IMR-90 (cell line): ENCODE data around the gene AKAP1. TPM values are rescaled to one million over a fixed set of nuclear protein-coding genes. Genes with fewer than 3 reads are reported as not detected.

Experiments
- ATAC-seq: fragments of 200-7000 bp; cut with Tn5 transposase; 2 replicates; pipeline ENCODE4 v1.9.1; 2020; ENCODE audit warnings: low read depth, mild to moderate bottlenecking, moderate library complexity
- BruUV-seq: library from RNA; stranded (reverse); fragments of 400-500 nt; replicated peaks from 2 replicates; lab custom pipeline; 2021; lab: Mats Ljungman, UMichigan
- CTCF ChIA-PET: fragments of 300-600 bp; formaldehyde crosslinking; extraction: SDS; loops from one replicate; lab custom pipeline; 2021; ENCODE audit warnings: antibody characterized with exemption; lab: Yijun Ruan, JAX
- POLR2A ChIA-PET: fragments of 300-600 bp; sonication (Branson Sonifier 250); formaldehyde crosslinking; loops from one replicate; lab custom pipeline; 2022; ENCODE audit warnings: antibody characterized with exemption; ENCODE audit not compliant: unreplicated experiment; lab: Charles Lee
- DNase-seq: peaks from one replicate; pipeline ENCODE4 v3.0.0; 2013
- H2AFZ ChIP-seq: replicated peaks from 2 replicates; pipeline ENCODE3; 2013; ENCODE audit warnings: low read length, mild to moderate bottlenecking; ENCODE audit not compliant: poor library complexity
- H2AK5ac ChIP-seq: 2 replicates; pipeline ENCODE4 v1.6.1; 2013; ENCODE audit warnings: low read depth, low read length, inconsistent platforms
- H2AK9ac ChIP-seq: replicated peaks from 2 replicates; pipeline ENCODE3; 2013; ENCODE audit warnings: mild to moderate bottlenecking, low read depth, low read length, moderate library complexity; ENCODE audit not compliant: poor library complexity
- H2BK120ac ChIP-seq: 2 replicates; pipeline ENCODE4 v1.6.1; 2013; ENCODE audit warnings: low read depth, low read length, inconsistent platforms
- H2BK15ac ChIP-seq: 3 replicates; pipeline ENCODE4 v1.6.1; 2013; ENCODE audit warnings: low read depth, low read length, inconsistent platforms
- H2BK20ac ChIP-seq: 2 replicates; pipeline ENCODE4 v1.6.1; 2013; ENCODE audit warnings: low read depth, mild to moderate bottlenecking, inconsistent platforms, low read length, moderate library complexity
- H2BK5ac ChIP-seq: 2 replicates; pipeline ENCODE4 v1.6.1; 2013; ENCODE audit warnings: mild to moderate bottlenecking, low read depth, low read length, inconsistent platforms; ENCODE audit not compliant: poor library complexity, severe bottlenecking
- H3K14ac ChIP-seq: replicated peaks from 2 replicates; pipeline ENCODE4 v1.6.1; 2013; ENCODE audit warnings: low read depth, low read length, inconsistent platforms
- H3K18ac ChIP-seq: 2 replicates; pipeline ENCODE4 v1.6.1; 2013; ENCODE audit warnings: low read depth, low read length, control low read depth
- H3K23ac ChIP-seq: 2 replicates; pipeline ENCODE4 v1.6.1; 2013; ENCODE audit warnings: low read depth, low read length, inconsistent platforms
- H3K27ac ChIP-seq: 2 replicates; pipeline ENCODE4 v1.5.1; 2013; ENCODE audit warnings: mild to moderate bottlenecking, control low read depth, low read length; ENCODE audit not compliant: insufficient read depth
- H3K27me3 ChIP-seq: 2 replicates; pipeline ENCODE4 v1.6.1; 2013; ENCODE audit warnings: low read length; ENCODE audit not compliant: control insufficient read depth, insufficient read depth
- H3K36me3 ChIP-seq: 2 replicates; pipeline ENCODE4 v1.6.1; 2013; ENCODE audit warnings: low read length, mixed read lengths; ENCODE audit not compliant: control insufficient read depth, insufficient read depth
- H3K4ac ChIP-seq: 2 replicates; pipeline ENCODE4 v1.6.1; 2013; ENCODE audit warnings: low read depth, low read length, inconsistent platforms
- H3K4me1 ChIP-seq: 2 replicates; pipeline ENCODE4 v1.6.1; 2013; ENCODE audit warnings: low read length, mixed read lengths; ENCODE audit not compliant: control insufficient read depth, insufficient read depth
- H3K4me2 ChIP-seq: 2 replicates; pipeline ENCODE4 v1.6.1; 2013; ENCODE audit warnings: low read depth, mild to moderate bottlenecking, control low read depth, low read length, moderate library complexity
- H3K4me3 ChIP-seq: 2 replicates; pipeline ENCODE4 v1.5.1; 2013; ENCODE audit warnings: low read depth, mild to moderate bottlenecking, control low read depth, low read length, moderate library complexity; ENCODE audit not compliant: insufficient read depth
- H3K56ac ChIP-seq: 2 replicates; pipeline ENCODE4 v1.6.1; 2013; ENCODE audit warnings: low read length, inconsistent platforms; ENCODE audit not compliant: insufficient read depth; ENCODE audit errors: extremely low read depth
- H3K79me1 ChIP-seq, 2 experiments: 2 replicates each; pipeline ENCODE4 v1.6.1; 2013; ENCODE audit warnings: low read length in 2 of 2, inconsistent platforms in 1 of 2, low read depth in 1 of 2
- H3K9ac ChIP-seq: 2 replicates; pipeline ENCODE4 v1.6.1; 2013; ENCODE audit warnings: low read depth, low read length, control low read depth
- H3K9me1 ChIP-seq: 2 replicates; pipeline ENCODE4 v1.6.1; 2013; ENCODE audit warnings: low read length, inconsistent platforms; ENCODE audit not compliant: insufficient read depth
- H3K9me3 ChIP-seq: 2 replicates; pipeline ENCODE4 v1.6.1; 2013; ENCODE audit warnings: low read length; ENCODE audit not compliant: control insufficient read depth, insufficient read depth
- H4K20me1 ChIP-seq: 2 replicates; pipeline ENCODE4 v1.6.1; 2013; ENCODE audit warnings: low read length, inconsistent platforms; ENCODE audit not compliant: insufficient read depth
- H4K5ac ChIP-seq: 2 replicates; pipeline ENCODE4 v1.6.1; 2013; ENCODE audit warnings: mild to moderate bottlenecking, low read depth, low read length, control low read depth
- H4K8ac ChIP-seq, 2 experiments: 2 replicates each; pipeline ENCODE4 v1.6.1; 2013; ENCODE audit warnings: low read depth in 2 of 2, low read length in 2 of 2, control low read depth in 1 of 2, inconsistent platforms in 1 of 2
- H4K91ac ChIP-seq: 2 replicates; pipeline ENCODE4 v1.6.1; 2013; ENCODE audit warnings: low read depth, low read length, inconsistent platforms; ENCODE audit not compliant: insufficient read depth
- BHLHE40 ChIP-seq: fragments of 150-350 bp; IDR thresholded peaks from 2 replicates; pipeline ENCODE4 v1.6.1; 2016; ENCODE audit warnings: mild to moderate bottlenecking, low read depth, low read length
- CHD1 ChIP-seq: IDR thresholded peaks from 2 replicates; pipeline ENCODE4 v1.6.1; 2012; ENCODE audit warnings: low read depth, low read length, improper control_type of control experiment
- MAZ ChIP-seq: IDR thresholded peaks from 2 replicates; pipeline ENCODE4 v1.6.1; 2012; ENCODE audit warnings: low read depth, mild to moderate bottlenecking, low read length, improper control_type of control experiment, moderate library complexity, borderline replicate concordance
- MXI1 ChIP-seq: IDR thresholded peaks from 2 replicates; pipeline ENCODE4 v1.6.1; 2012; ENCODE audit warnings: low read depth, mild to moderate bottlenecking, low read length, moderate library complexity, borderline replicate concordance
- NFE2L2 ChIP-seq: fragments of 150-350 bp; IDR thresholded peaks from 2 replicates; pipeline ENCODE4 v1.6.1; 2016; ENCODE audit warnings: low read depth, mild to moderate bottlenecking, low read length
- POLR2A ChIP-seq: IDR thresholded peaks from 2 replicates; pipeline ENCODE4 v1.6.1; 2012; ENCODE audit warnings: mild to moderate bottlenecking, low read depth, low read length
- RAD21 ChIP-seq: IDR thresholded peaks from 2 replicates; pipeline ENCODE4 v1.6.1; 2012; ENCODE audit warnings: low read length, improper control_type of control experiment
- RCOR1 ChIP-seq: IDR thresholded peaks from 2 replicates; pipeline ENCODE4 v1.6.1; 2012; ENCODE audit warnings: mild to moderate bottlenecking, low read length, improper control_type of control experiment; ENCODE audit not compliant: insufficient replicate concordance
- SMC3 ChIP-seq: fragments of 150-350 bp; IDR thresholded peaks from 2 replicates; pipeline ENCODE4 v1.6.1; 2016; ENCODE audit warnings: low read depth, mild to moderate bottlenecking, antibody characterized with exemption, low read length, moderate library complexity
- WGBS, 2 experiments: methylation state at CpG; one replicate each; pipeline versions ENCODE4 v1.1.5 to v1.1.7; 2013; ENCODE audit warnings: missing lambda C conversion rate in 2 of 2; ENCODE audit not compliant: insufficient read length in 1 of 2; ENCODE audit errors: extremely low coverage in 2 of 2; 5-methylcytosine and 5-hydroxymethylcytosine counted together
- dilution Hi-C: fragments of 300-500 bp; cut with HindIII; formaldehyde crosslinking; loops from one replicate; pipeline ENCODE4 v1.14.3; 2018; ENCODE audit warnings: low sequenced_read_pairs; ENCODE audit not compliant: unreplicated experiment
- in situ Hi-C: fragments of 300-500 bp; cut with MboI; formaldehyde crosslinking; loops from 3 replicates; pipeline ENCODE4 v1.14.3; 2019; ENCODE audit warnings: low sequenced_read_pairs, inconsistent platforms, mixed read lengths
- intact Hi-C: fragments of 100-400 bp; cut with micrococcal nuclease; formaldehyde crosslinking; loops from 2 replicates; pipeline ENCODE4 v1.10.0; 2022
- polyA plus RNA-seq, 3 experiments: library from polyadenylated mRNA; depleted of rRNA; stranded (reverse); fragments of >200 nt; gene quantifications; 2 replicates each; pipeline ENCODE4 v1.2.3, GENCODE V29; 2012; ENCODE audit warnings: low replicate concordance in 1 of 3
- total RNA-seq: library from RNA; depleted of rRNA; stranded (reverse); fragments of >200 nt; gene quantifications from 2 replicates; pipeline ENCODE4 v1.2.3, GENCODE V29; 2012
- TF ChIP-seq, protein P1 (sequence below): fragments of 150-350 bp; IDR thresholded peaks from 2 replicates; pipeline ENCODE4 v1.6.1; 2017; ENCODE audit warnings: mild to moderate bottlenecking, antibody characterized with exemption, low read length, low read depth

AKAP1 gene
- total and polyA plus RNA-seq, 2 of the 4 experiments (the other 2 are of a cell fraction) = 10.2 to 17.4 TPM

GRCh38 chr17:57110152-57110542, 25.1 kb downstream of the AKAP1 start:
- no peak for ATAC-seq
- dilution Hi-C loops = no loop called here
- Histone ChIP-seq H2BK20ac (no peak overlapping the region), H3K4me3 (no peak overlapping the region), H4K5ac (no peak overlapping the region), H4K91ac (no peak overlapping the region), H3K14ac (no peak overlapping the region), H3K9me3 (no peaks in the 10 kb centered on the region), H2BK15ac (no peak overlapping the region), H2AFZ (no peak overlapping the region), H3K27ac (no peak overlapping the region), H2BK120ac (no peak overlapping the region), H4K20me1 (no peaks in the 10 kb centered on the region; the same call in none of the 2 replicates), H3K4ac (no peak overlapping the region), H3K4me2 (no peak overlapping the region), H4K8ac (no peak overlapping the region), H3K18ac (no peak overlapping the region), H3K27me3 (no peaks in the 10 kb centered on the region), H3K23ac (no peak overlapping the region), H2AK9ac (no peak overlapping the region), H3K9me1 (0 out of 2 replicates have a peak, but pooled peaks cover 10% of the 10 kb centered on the region), H3K36me3 (peaks cover 4% of the 10 kb centered on the region), H2AK5ac (no peak overlapping the region), H3K4me1 (no peaks in the 10 kb centered on the region), H2BK5ac (no peak overlapping the region), H3K79me1 (no peaks in the 10 kb centered on the region; a peak in 1 of 4 replicates), H3K9ac (no peak overlapping the region), H3K56ac (no peak overlapping the region)
- no peak for TF ChIP-seq BHLHE40
- TF ChIP-seq NFE2L2 = no peak
- no peak for TF ChIP-seq RCOR1
- TF ChIP-seq SMC3 = no peak
- no peak for TF ChIP-seq MAZ
- TF ChIP-seq MXI1 = no peak
- TF ChIP-seq, protein P1, sequence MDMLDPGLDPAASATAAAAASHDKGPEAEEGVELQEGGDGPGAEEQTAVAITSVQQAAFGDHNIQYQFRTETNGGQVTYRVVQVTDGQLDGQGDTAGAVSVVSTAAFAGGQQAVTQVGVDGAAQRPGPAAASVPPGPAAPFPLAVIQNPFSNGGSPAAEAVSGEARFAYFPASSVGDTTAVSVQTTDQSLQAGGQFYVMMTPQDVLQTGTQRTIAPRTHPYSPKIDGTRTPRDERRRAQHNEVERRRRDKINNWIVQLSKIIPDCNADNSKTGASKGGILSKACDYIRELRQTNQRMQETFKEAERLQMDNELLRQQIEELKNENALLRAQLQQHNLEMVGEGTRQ = no peak
- no peak for TF ChIP-seq POLR2A
- TF ChIP-seq CHD1 = no peak
- no peak for TF ChIP-seq RAD21
- no TSS peak for BruUV-seq
- in situ Hi-C loops = loop anchor here (25.0 kb wide), 1 partner anchor 1002 kb away; no protein-coding TSS in a partner anchor
- intact Hi-C loops = no loop called here
- POLR2A ChIA-PET = no interaction called here
- no CpG with 5 or more reads among the region's 5 CpGs for WGBS, 2 experiments
- CTCF ChIA-PET = interaction anchor here (0.7 kb wide), 1 partner anchor 750 kb away, joined by 3 read pairs; no protein-coding TSS in a partner anchor
- no peak for DNase-seq
